A549 treated with Mapracorat at 1 μM for 4 hours (cell line): Measurements from ENCODE around the gene PTGIR. TPM values are rescaled to one million over a fixed set of nuclear protein-coding genes. Genes with fewer than 3 reads are reported as not detected.

ENCODE experiments used
- total RNA-seq: library from RNA; stranded (reverse); fragments of 200-300 nt; extraction: Qiagen RNA extraction; gene quantifications from 5 replicates; pipeline ENCODE4 v1.2.3, GENCODE V29; 2022

Gene PTGIR
- 0.06 to 0.10 TPM (median 0.06 TPM) in 3 of 5 replicates, not detected in the others for total RNA-seq

GRCh38 chr19:46624958-46625661 lies at the start of gene PTGIR:
PTGIR (minus strand) TSS chr19:46625089; CDS start chr19:46624225, 864 bp downstream.

DNA sequence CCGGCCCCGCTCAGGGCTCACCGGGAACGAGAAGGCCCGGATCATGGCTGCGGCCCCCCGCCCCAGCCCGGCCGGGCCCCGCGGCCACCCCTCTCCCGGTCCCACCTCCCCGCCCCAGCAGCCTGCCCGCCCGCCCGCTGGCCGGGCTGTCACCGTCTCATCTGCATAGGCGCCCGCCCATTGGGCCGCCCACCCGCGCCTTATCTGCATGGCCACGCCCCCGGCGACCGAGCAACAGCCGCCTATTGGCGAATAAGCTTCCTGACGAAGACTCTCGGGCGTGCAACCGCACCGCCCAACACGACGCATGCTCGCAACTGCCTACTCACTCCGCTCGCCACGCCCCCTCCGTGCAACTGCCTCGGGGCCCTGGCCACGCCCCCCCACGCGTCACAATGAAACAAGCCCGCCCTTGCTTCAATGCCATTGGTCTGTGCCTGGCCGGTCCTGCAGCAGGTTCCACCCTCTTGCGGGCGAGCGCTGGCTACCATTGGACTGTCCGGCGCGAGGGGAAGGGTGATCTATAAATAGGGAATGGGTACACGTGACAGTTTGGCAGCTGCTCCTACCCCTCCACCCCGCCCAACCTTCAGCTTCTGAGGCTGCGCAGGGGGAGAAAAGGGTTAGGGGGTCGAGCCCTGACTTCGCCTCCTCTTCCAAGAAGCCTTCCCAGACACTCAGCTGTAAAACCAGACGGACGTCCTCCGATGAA lies 36.3 kb upstream of the PTGIR start, which contains the start of gene DACT3:
Gene DACT3 (minus strand): TSS at position 163 of the 712 bp plus-strand sequence. CDS start 118 bp downstream, at position 45.

DNA sequence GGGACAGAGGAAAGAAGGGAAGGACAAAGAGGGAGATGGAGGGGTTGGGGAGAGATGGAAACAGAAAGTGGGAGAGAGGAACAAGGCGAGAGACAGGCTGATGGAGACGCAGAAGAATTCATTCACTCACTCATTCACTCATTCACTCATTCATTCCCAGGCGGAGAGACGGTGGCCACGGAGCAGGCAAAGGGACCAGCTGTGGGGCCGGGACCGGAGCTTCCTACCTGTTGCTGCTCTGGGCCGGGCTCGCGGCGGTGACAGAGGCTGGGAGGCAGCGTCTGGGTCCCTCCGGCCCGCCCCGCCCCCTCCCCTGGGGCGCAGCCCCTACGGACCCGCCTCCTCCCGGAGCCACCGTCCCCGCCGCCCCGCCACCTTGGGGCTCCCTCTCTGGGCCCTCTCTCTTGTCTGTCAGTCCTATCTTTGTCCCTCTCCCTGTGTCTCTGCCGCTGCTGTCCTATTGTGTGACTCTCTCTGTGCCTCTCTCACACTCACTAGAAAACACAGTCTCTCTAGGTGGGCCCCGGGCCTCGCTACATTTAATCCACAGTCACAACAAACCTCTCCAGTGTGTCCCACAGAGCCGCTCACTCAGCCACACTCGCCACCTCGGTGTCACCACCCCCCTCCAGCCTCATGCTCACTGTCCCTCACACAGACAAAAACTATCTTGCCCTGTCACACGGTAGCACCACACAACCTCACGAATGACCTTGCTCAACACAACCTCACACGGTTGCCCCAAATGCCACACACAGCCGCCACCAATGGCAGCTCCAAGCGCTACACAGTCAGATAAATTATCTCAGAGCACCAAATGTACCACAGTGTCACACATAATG lies 11.3 kb upstream of the PTGIR start, which contains the start of gene GNG8:
Gene GNG8 (minus strand): TSS at position 283 of the 842 bp plus-strand sequence. CDS start 1,520 bp downstream, outside the sequence.

DNA sequence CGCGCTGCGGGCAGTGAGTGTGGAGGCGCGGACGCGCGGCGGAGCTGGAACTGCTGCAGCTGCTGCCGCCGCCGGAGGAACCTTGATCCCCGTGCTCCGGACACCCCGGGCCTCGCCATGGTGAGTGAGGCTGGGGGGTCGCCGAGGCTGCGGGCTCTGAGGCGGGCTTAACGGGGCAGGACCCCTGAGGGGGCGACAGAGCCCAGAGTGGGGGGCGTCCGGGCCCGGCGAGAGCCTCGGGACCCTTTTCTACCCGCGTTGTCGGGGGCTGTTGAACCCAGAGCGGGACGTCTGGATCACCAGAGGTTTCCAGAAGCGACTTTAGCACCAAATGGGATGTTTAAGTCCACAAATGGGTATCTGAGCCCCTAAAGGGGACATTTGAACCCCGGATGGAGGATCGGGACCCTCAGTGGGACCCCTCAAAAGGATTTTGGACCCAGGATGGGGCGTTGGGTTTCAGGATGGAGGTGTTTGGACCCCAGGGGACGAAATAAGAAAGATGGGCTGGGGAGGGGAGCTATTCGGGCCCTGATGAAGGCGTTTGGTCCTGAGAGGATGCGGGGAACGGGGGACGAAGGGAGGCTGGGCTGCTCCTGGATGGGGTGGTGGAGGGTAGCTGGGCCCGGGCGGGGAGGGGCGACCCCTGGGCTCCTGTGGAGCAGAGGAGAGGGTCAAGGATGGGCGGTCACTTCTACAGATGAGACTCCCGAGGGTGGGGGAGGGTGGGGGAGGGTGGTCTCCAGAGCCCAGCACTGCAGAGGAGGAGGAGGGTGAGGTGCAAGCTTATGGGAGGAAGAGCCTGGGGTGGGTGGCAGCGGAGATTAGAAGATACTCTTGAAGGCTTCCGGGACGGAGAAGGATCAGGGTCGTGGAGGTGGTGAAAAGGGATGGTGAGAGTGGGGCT lies 23.3 kb downstream of the PTGIR start, which contains the start of gene CALM3:
Gene CALM3 (plus strand): TSS at position 13 of the 907 bp plus-strand sequence. CDS start 105 bp downstream, at position 118.

Other genes starting within 250 kb of the PTGIR start
- gene CCDC8, start 211.5 kb downstream of the PTGIR start, total RNA-seq: not detected in 5 replicates
- not detected in 5 replicates for gene PNMA8C, start 196.2 kb downstream of the PTGIR start, total RNA-seq
- 9.0 to 10.7 TPM (median 9.3 TPM) in 5 replicates for gene PNMA8A, start 153.5 kb downstream of the PTGIR start, total RNA-seq
- not detected in 5 replicates for gene PNMA8B, start 129.2 kb downstream of the PTGIR start, total RNA-seq
- gene CALM3, start 23.8 kb downstream of the PTGIR start, total RNA-seq: 206 to 250 TPM (median 239 TPM) in 5 replicates
- not detected in 5 replicates for gene GNG8, start 11.1 kb upstream of the PTGIR start, total RNA-seq
- gene DACT3, start 36.1 kb upstream of the PTGIR start, total RNA-seq: 0.18 to 0.44 TPM (median 0.31 TPM) in 5 replicates
- gene PRKD2, start 92.0 kb upstream of the PTGIR start, total RNA-seq: 21.7 to 32.7 TPM (median 27.7 TPM) in 5 replicates
- 17.0 to 20.7 TPM (median 20.3 TPM) in 5 replicates for gene FKRP, start 121.0 kb upstream of the PTGIR start, total RNA-seq
- 72.2 to 89.3 TPM (median 85.8 TPM) in 5 replicates for gene STRN4, start 121.4 kb upstream of the PTGIR start, total RNA-seq
- 201 to 249 TPM (median 205 TPM) in 5 replicates for gene SLC1A5, start 163.5 kb upstream of the PTGIR start, total RNA-seq
- 243 to 319 TPM (median 310 TPM) in 5 replicates for gene AP2S1, start 225.8 kb upstream of the PTGIR start, total RNA-seq
- 22.9 to 30.2 TPM (median 27.9 TPM) in 5 replicates for gene ARHGAP35, start 235.9 kb upstream of the PTGIR start, total RNA-seq